ENCODE data around the gene RGPD3.
"Not testable (repeated sequence)": the region's sequence is repeated elsewhere in the genome, so short reads cannot be mapped to it uniquely, and the experiment has no call there.

The RGPD3 gene

DNA sequence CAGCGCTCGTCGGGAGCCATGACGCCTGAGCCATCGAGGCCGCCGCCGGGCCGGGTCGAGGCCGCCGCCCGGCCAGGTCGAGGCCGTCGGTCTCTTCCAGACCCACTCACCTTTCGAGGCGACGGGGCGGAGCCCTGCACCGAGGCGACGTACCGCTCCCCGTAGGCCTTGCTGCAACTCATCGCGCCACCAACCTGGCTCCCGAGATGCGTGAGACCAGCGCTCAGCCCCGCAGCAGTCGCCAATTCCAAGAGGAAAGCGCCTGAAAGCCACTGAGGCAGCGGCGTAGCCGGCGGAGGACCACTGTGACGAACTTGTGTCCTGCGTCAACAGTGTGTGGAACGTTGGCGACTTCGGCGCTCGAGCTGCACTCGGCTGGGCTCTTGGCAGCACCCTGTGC, at the start of gene RGPD3:
Gene RGPD3, minus strand, starts transcription at position 307 of the 400 bp plus-strand sequence. Its CDS starts 125 bp downstream, at position 182.
- DNase-seq (ENCODE audit: low read depth) = not testable (repeated sequence)

DNA sequence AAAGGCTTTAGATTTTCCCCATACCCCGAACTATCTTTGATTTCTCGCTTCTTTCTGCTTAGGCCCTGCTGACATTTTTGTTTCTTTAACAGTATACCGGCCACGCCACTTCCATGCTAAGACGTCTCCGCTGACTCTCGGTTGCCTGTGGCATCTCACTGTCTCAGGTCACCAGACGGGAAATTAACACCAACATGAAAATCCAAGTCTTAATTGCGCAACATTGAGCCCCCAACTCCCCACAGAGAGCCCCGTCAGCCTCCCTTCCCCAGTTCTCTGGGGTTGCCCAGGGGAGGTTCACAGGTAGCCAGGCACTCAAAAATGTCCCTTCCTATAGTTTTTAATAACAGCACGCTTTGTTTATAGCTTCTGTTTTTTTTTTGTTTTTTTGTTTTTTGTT, 49.1 kb upstream of the RGPD3 start:
- no peak for DNase-seq (ENCODE audit: low read depth)

DNA sequence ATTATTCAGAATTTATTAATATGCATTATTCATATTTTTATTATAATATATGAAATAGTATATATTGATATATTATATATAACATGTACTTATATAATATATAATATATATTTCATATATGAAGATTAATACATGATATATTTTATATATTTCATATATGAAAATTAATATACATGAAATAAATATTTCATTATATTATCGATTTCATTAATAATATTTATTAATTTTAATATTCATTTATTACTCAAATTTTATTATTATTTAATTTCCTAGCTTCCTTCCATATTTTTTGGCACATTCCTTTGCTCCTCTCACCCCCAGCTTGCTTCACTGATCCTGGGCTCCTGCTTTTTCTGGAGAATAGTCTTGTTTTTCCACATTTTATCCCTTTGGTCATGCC, 48.7 kb upstream of the RGPD3 start:
- DNase-seq (ENCODE audit: low read depth) = no peak

DNA sequence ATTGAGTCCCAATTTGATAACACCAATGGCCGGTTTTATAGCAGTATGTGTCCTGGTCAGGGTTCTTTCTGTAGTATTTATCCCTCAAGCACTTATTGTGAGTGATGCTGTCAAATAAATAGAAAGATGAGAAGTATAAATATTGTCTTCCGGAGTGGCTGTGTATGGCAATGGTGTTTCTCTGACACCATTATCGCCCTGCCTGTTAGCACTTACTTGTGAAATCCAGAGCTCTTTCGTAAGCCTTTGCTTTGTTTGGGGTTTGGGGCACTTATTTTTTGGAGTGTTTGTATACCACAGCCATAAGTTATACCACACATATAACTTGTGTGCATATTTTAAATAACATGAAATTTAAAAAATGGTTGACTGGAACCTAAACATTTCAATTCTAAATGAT, 48.2 kb upstream of the RGPD3 start:
- DNase-seq (ENCODE audit: low read depth) = no peak

DNA sequence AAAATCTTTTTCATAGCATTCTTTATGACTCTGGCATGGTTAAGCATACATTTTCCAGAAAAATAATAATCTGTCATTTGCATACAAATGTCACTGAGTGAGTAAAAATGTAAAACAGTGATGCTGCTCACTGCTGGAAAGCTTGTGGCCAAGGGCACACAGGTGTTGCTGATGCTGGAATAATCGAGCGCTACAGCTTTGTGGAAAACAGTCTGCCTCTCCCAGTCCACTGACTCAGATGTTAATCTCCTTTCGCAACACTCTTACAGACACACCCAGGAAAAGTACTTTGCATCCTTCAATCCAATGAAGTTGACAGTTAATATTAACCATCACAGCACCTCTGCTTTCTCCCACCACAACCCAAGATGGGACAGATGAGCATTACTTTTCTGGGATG, 46.6 kb upstream of the RGPD3 start:
- not testable (repeated sequence) for DNase-seq (ENCODE audit: low read depth)

DNA sequence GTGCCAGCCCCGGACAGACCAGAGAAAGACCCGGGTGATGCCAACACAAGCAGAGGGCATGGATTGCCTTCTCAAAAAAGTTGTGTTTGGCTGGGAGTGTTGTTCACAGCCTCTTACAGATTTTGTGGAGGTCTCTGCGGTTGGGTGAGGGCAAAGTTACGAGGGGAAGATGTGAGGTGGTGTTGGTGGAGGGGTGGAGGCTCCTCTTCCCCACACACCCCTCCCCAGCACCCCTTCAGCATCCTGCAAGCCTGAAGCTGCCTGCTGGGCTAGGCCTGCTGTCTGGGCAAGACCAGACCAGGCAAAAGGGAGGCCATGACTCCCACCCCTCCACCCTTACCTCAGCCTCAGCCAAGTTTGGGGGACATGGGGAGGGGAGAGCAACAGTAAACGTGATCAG, 45.2 kb upstream of the RGPD3 start:
- DNase-seq (ENCODE audit: low read depth) = not testable (repeated sequence)

DNA sequence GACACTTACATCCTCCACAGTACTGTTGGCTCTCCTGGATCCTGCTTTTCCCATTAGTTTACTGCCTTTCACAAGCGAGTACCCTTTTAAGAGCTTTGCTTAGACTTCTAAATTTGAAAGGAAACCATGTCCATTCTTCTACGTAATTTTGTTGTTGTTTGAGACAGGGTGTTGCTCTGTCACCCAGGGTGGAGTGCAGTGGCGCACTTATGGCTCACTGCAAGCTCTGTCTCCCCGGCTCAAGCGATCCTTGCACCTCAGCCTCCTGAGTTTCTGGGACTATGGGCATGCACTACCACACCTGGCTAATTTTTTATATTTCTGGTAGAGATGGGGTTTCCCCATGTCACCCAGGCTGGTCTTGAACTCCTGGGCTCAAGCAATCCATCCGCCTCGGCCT, 43.7 kb upstream of the RGPD3 start:
- DNase-seq (ENCODE audit: low read depth) = not testable (repeated sequence)

DNA sequence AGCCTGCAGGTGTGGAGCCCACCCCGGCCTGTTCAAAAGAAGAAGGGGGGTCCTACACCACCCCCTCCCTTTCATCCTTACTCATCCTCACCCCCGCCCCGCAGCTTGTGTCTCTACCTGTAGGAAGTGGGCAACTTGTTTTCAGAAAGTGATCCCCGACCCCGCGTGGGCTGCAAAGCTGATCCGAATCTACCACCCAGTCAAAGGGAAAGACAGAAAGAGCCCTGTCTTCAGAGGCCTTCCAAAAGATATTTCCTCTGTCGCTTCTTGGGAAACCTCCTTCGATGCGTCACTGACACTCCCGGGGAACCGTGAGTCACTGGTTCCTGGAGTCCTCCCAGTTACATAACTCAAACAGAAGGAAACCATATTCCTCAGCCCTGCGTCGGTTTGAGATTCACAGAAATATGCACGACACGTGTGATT, 43.3 kb upstream of the RGPD3 start:
- peak; percentile 5 for DNase-seq (ENCODE audit: low read depth)

DNA sequence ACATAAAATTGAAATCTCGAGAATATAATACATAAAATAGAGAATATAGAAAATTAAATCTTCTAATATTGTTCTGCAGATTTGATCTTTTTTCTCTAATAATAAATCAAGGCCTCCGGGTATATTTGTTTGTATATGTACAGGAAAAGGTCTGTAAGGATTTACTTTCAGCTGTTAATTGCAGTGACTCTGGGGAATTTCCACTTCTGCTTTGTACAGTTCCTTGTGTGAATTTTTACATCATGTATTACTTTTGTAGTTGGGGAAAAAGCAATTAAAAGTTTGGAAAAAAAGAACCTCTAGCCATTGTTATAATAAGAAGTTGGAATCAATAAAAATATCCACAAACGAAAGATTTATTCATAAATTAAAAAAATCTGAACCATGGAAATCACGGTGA, 42.6 kb upstream of the RGPD3 start:
- not testable (repeated sequence) for DNase-seq (ENCODE audit: low read depth)

DNA sequence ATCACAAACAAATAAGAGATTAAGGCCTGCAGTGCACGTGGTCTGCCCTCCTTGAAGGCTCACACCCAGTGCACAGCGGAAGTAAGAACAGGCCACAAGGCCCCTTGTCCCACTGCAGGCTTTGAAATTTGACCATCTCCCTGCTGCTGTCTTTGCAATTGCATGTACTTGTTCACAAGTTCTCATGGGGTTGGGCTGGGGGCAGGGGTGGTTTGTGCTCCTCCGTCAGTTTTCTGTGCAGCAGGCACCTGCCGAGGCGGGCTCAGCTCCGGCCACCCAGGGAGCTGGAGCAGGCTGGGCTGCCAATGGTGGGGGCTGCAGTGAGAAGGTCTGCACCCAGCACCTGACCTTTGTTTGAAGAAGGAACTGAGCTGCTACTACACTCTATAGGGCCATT, 41.2 kb upstream of the RGPD3 start:
- not testable (repeated sequence) for DNase-seq (ENCODE audit: low read depth)

DNA sequence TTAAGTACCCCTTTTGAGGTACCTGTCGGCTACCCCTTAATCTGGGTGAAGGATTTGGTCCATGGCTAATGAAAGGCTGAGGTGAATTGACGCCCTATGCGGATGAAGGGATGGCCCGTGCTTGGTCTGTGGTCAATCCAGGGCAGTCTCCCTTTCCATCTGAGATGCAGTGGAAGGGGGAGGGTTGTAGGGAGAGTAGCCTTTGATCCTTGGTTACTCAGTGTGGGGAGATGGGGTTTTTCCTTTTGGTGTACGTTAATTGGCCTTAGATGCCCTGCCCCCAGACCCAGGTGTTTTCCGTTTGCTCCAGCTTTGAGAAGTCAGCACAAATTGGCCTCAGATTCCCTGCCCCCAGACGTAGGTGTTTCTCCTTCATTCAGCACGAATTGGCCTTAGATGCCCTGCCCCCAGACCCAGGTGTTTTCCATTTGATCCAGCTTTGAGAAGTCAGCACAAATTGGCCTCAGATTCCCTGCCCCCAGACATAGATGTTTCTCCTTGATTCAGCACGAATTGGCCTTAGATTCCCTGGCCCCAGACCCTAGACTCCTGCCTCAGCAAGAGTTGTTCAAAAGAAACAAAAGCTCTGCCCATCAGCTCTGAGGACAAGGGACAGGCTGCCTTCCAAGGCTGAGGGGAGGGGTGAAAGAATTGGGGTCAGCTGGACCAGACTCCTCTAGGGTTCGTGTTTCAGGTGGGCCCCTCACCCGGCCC, 40.6 kb upstream of the RGPD3 start:
- not testable (repeated sequence) for DNase-seq (ENCODE audit: low read depth)

DNA sequence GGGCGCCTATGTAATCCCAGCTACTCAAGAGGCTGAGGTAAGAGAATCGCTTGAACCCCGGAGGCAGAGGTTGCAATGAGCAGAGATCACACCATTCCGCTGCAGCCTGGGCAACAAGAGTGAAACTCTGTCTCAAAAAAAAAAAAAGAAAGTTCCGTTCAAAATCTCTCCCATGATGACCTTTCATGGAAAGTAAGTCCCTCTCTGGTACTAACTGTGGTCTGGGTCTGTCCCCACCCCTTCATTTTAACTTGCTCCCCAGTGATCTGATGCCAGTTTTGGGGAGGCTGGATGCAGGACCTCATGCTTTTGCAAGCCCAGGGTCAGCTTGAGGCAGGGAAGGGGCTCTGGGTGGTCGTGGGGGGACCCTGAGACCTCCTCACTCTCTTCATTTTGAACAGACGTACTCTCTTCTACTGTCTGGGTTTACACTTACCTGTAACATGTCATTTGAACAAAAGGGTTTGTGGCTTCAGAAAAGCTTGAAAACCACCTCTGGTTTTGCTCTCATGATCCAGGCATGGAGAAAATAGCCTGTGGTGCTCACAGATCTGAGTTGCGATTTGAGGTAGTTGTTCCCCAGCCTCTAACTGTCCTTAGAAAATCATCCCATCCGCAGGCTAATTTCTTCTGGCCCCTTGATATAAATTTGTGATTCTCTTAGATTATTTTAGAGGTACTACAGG, 37.9 kb upstream of the RGPD3 start:
- not testable (repeated sequence) for DNase-seq (ENCODE audit: low read depth)

DNA sequence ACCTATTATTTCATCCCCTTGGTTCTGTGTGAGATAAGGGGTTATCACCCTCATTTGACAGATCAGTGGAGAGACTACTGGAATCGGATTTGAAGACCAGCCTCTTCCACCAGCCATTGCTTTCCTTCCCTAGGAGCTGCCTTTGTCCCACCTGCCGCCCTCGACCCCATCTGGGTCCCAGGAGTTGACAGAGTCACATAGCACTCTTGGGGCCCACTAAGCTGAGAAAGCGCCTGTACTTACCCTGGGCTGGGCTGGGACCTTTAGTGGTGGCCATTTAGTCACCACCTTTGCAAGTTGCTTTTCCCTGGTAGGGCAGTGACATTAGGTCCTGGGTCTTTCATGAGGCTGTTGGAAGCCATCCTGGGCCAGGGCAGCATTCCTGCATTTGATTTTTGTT, 36.6 kb upstream of the RGPD3 start:
- not testable (repeated sequence) for DNase-seq (ENCODE audit: low read depth)

DNA sequence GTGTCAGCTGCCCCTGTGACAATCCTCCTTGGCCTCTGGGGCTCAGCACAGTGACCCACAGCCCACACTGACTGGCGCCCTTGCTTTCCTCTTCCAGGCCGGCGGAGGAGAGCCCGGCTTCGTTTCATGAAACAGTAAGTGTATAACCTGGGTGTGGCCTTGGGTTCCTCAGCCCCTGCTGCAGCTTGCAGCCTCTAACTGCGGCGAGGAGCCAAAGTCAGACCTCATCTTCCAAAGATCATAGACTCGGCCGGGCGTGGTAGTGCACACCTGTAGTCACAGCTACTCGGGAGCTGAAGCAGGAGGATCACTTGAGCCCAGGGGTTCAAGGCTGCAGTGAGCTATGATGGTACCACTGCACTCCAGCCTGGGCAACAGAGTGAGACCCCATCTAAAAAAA, 36.0 kb upstream of the RGPD3 start:
- not testable (repeated sequence) for DNase-seq (ENCODE audit: low read depth)

DNA sequence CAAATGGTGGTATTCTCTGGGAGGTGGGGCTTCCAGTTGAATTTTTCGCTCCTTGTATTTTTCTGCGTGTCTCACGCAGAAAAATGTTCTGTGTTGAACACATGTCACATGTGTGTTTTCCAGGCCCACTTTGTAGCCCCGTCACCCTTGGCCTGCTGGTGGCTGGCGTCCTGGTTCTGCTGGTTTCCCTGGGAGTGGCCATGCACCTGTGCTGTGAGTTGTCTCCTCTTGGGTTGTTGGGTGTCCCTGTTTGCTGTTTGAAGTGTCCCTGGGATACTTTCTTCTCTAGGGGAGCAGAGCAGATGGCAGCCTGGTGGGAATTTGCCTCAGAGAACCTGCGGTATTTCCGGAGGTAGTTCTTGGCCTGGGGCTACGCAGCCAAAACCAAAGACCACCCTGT, 34.1 kb upstream of the RGPD3 start:
- DNase-seq (ENCODE audit: low read depth) = not testable (repeated sequence)

DNA sequence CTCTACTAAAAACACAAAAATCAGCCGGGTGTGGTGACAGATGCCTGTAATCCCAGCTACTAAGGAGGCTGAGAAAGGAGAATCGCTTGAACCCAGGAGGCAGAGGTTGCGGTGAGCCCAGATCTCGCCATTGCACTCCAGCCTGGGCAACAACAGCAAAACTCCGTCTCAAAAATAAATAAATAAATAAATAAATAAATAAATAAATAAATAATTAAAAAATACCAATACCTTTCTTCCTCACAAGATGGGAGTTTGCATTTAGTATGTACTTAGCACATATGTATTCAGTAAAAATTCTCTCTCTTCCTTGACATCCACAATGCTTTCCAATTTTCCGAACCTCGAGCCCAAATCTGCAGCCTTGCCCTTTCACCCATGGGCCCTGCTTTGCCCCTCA, 32.1 kb upstream of the RGPD3 start:
- DNase-seq (ENCODE audit: low read depth) = not testable (repeated sequence)

DNA sequence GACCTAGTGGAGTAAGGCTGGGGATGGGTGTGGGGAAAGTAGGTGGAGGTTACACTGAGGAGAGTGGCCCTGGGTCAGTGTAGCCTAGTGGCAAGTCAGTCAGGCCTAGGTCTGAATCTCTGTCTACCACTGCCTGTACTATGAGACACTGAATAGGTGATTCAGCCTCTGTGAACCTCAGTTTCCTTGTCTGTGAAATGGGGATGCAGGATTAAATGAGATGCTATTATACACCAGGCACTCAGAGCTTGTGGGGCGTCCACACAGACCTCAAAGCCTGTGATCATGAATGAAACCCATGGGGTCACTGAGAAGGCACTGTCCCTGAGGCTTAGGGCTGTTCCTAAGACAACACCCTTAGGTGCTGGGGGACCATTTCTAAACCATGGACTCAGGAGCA, 30.3 kb upstream of the RGPD3 start:
- DNase-seq (ENCODE audit: low read depth) = not testable (repeated sequence)

DNA sequence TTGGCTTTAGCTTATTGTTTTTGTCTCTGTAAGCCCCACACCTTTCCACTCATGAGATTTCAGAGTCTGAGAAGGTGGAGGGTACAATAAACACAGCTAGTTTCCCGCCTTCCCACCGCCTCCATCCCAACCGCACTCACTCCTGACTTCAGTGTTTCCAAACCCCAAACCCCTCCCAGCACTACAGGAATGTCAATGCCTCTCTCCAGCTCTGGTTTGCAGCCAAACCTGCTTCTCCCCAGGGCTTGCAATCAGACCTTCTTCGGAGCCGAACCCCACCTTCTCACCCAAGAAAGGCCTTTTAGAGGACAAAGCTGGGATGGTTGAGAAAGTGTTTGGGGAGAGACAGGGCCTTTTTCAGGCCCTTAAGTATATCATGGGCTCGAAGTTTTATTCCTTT, 24.7 kb upstream of the RGPD3 start:
- not testable (repeated sequence) for DNase-seq (ENCODE audit: low read depth)

DNA sequence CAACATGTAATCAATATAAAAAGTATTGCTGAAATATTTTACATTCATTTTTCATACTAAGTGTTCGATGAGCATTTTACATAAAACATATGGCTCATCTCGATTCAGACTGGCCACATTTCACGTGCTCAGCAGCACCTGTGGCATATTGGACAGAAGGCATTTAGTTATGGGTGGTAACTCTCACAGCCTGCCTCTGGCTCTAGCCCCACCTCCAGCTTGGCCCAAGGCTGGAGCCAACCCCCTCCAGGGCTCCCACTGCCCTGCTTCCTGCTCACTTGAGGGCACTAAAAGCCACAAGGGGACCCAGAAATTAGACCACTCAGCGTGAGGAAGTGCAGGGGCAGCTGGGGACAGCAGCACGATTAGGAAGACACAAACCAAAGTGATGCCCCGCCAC, 24.2 kb upstream of the RGPD3 start:
- DNase-seq (ENCODE audit: low read depth) = not testable (repeated sequence)

DNA sequence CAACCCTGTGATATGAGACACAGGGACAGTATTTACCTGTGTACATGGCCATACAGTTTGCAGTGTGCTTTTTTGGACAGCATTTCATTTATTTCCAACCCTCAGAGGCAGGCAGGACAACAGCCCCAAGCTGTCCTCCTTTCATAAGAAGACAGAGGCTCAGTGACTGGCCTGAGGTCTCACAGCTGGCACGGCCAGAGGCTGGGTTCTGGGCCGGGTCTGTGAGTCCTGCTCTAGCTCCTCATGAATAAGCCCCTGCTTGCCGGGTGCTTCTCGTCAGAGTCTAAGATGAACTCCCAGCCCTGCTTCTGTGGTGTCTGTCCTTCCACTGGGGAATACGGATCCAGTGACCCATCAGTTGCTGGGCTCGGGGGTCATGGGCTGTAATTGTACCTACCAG, 21.5 kb upstream of the RGPD3 start:
- DNase-seq (ENCODE audit: low read depth) = not testable (repeated sequence)

DNA sequence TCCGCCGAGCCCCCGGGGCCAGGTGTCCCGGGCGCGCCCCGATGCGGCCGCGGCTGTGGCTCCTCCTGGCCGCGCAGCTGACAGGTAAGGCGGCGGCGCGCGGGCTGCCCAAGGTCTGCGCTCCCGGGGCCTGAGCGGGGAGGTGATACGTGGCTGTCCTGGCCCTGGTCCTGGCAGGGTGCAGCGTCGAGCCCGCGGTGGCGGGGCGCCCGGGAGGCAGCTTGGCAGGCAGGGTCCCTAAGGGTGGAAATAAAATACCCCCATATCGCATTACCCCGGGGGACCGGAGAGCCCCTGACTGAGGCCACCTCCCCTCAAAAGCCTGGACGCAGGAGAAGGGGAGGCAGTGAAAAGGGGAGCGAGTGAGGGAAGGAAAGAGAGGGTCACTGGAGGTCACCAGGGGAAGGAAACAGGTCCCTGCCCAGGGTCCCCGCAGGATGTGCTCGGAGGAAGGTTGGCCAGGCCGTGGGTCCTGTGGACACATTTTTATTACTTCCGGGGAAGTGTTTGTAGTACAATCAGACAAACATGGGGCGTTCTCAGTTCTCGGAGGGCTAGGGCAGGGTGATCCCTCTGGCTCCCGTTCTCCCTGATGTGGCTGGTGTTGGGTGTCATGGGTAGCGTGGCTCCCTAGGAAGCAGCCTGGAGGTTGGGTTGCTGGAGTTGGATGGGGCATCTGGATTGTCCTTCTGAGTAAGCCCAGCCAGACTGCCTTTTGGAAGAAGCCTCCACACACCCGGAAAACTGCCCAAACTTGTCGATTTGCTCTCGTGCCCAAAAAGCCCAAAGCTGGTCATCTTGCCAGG, 19.4 kb upstream of the RGPD3 start:
- DNase-seq (ENCODE audit: low read depth) = not testable (repeated sequence)

DNA sequence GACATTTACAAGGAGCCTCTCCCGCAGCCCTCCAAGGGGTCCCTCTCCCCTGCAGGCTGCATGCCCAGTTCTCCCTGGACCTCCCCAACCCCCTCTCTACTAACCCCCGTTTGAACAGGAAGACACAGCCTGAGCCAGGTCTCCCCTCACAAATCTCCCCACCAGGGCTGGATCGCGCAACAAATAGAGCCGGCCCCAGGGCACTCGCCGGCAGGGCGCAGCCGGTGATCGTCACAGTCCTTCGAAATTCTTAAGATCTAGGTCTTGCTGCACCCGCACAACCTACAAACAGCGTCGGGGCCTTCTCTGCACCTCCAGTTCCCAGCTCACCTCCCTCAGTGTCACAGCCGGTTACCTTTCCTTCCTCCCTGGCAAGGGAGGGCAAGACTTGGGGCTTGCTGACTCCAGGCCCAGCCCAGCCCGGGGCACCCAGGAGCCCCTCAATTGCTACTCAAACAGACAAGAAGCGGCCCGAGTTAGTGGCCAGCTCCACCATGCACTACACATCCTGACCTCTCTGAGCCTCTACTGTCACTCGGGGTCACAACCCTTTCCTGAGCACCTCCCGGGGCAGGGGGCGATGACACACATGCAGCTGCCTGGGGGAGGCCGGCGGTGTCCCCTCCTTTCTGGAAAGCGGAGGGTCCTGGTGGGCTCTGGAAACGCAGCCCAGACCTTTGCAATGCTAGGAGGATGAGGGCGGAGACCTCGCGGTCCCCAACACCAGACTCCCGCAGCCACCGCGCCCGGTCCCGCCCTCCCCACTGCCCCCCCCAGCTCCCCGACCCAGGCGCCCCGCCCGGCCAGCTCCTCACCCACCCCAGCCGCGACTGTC, 18.6 kb upstream of the RGPD3 start, which contains the start of gene CD8B2:
Gene CD8B2, plus strand, starts transcription at position 814 of the 835 bp plus-strand sequence. CDS start 63 bp downstream, outside the sequence.
- DNase-seq (ENCODE audit: low read depth) = not testable (repeated sequence)
